ENCODE data around the gene TIMM13. TPM values are rescaled to one million over a fixed set of nuclear protein-coding genes. Genes with fewer than 3 reads are reported as not detected.

Gene TIMM13
- total and polyA plus RNA-seq, 9 of the 15 experiments (the other 6 are each of a cell fraction or from before 2014, with no cell fraction given), result 17.6 to 215 (median 71.8) TPM

- TF ChIP-seq IRF2 (CRISPR knock-in tag; IDR thresholded peaks at IDR 0.05) (no peak), POLR3A (IDR thresholded peaks at IDR 0.05; ENCODE audit: borderline replicate concordance, extremely low read depth, insufficient read depth, insufficient read length) (no peak), KDM1A (IDR thresholded peaks at IDR 0.05) (peak; percentile 56 to 91), ZNF740 (CRISPR knock-in tag; IDR thresholded peaks at IDR 0.05) (no peak), ZNF740 (tag; IDR thresholded peaks at IDR 0.05) (no peak), SOX6 (IDR thresholded peaks at IDR 0.05) (no peak), CEBPZ (IDR thresholded peaks at IDR 0.05; ENCODE audit: borderline replicate concordance, low read depth, low read length) (no peak)
These were observed 44.7 kb downstream of the TIMM13 start (continued) for GRCh38 chr19:2382530-2383222.

All from K562 (cell line).